Transverse colon (tissue), 4 donors: ENCODE results near the gene SERF1B. TPM values are rescaled to one million over a fixed set of nuclear protein-coding genes. Genes with fewer than 3 reads are reported as not detected.
"Not testable (repeated sequence)": the region's sequence is repeated elsewhere in the genome, so short reads cannot be mapped to it uniquely, and the experiment has no call there.

Source experiments
- DNase-seq: peaks from one replicate; pipeline ENCODE4 v3.0.0-alpha.2; 2019
- H3K27ac ChIP-seq, 4 donors: fragments of 200-600 bp; sonication (generic); 2 replicates each; pipeline ENCODE4 v1.5.1; 2016 to 2018; ENCODE audit warnings: inconsistent platforms in 4 of 4
- H3K27me3 ChIP-seq: fragments of 200-600 bp; sonication (generic); 2 replicates; pipeline ENCODE4 v1.5.1; 2017; ENCODE audit warnings: inconsistent platforms
- H3K36me3 ChIP-seq, 4 donors: fragments of 200-600 bp; sonication (generic); 2 replicates each; pipeline ENCODE4 v1.5.1; 2017 to 2019; ENCODE audit warnings: inconsistent platforms in 4 of 4
- H3K4me1 ChIP-seq, 4 donors: fragments of 200-600 bp; sonication (generic); 2 replicates each; pipeline ENCODE4 v1.5.1; 2017 to 2020; ENCODE audit warnings: inconsistent platforms in 4 of 4
- H3K4me3 ChIP-seq, 4 donors: fragments of 200-600 bp; sonication (generic); 1 replicate in 1 of 4; 2 replicates in 3 of 4; pipeline versions ENCODE4 v1.5.1 to v1.6.1; 2017 to 2019; ENCODE audit warnings: inconsistent platforms in 4 of 4
- H3K9me3 ChIP-seq, 2 donors: fragments of 200-600 bp; sonication (generic); 2 replicates each; pipeline ENCODE4 v1.5.1; 2017 to 2019; ENCODE audit warnings: inconsistent platforms in 2 of 2
- WGBS, 2 donors: methylation state at CpG; one replicate each; pipeline ENCODE4 v1.1.5; 2018; ENCODE audit warnings: low coverage in 1 of 2; 5-methylcytosine and 5-hydroxymethylcytosine counted together
- in situ Hi-C, 4 donors: fragments of 200-750 bp; cut with MboI; loops; one replicate each; pipeline versions ENCODE4 v1.15.0 to v1.15.1; 2017; ENCODE audit warnings: low sequenced_read_pairs in 3 of 4, low pct_ligation_motif_present in 1 of 4, low pct_unique_long_range_greater_than_20kb in 1 of 4
- intact Hi-C: fragments of 100-400 bp; cut with DNase I; formaldehyde crosslinking; loops from one replicate; pipeline ENCODE4 v1.15.1; 2023; ENCODE audit warnings: low total_unique reads
- total RNA-seq, 4 donors: library from RNA; depleted of rRNA; stranded (reverse); fragments of >200 nt; gene quantifications; one replicate each; pipeline ENCODE4 v1.1.0, GENCODE V29; 2016

SERF1B gene
- total RNA-seq, result 10 to 100 TPM; 33.6 to 92.8 (median 51.1) TPM

GRCh38 chr5:70025106-70025844 is at the start of gene SERF1B:
SERF1B (plus strand) TSS chr5:70025251; CDS start chr5:70025452, 201 bp downstream.
- H3K27ac ChIP-seq, H3K36me3 ChIP-seq, DNase-seq, H3K4me3 ChIP-seq, H3K27me3 ChIP-seq, in situ Hi-C loops, H3K4me1 ChIP-seq, H3K9me3 ChIP-seq, intact Hi-C loops: not testable (repeated sequence)
- WGBS, 2 donors, result no CpG with 5 or more reads among the region's 66 CpGs

- in situ Hi-C loops, H3K36me3 ChIP-seq, H3K27ac ChIP-seq, DNase-seq, H3K4me3 ChIP-seq, H3K4me1 ChIP-seq, intact Hi-C loops, H3K9me3 ChIP-seq, H3K27me3 ChIP-seq: not testable (repeated sequence)
- no CpG with 5 or more reads among the region's 2 CpGs for WGBS, 2 donors
Observed at GRCh38 chr5:69991713-69992112, 33.3 kb upstream of the SERF1B start.

GRCh38 chr5:69995535-69995934 is 29.5 kb upstream of the SERF1B start:
- H3K36me3 ChIP-seq, intact Hi-C loops, H3K9me3 ChIP-seq, H3K27ac ChIP-seq, in situ Hi-C loops, DNase-seq, H3K4me1 ChIP-seq, H3K4me3 ChIP-seq, H3K27me3 ChIP-seq: not testable (repeated sequence)
- no CpG with 5 or more reads among the region's 1 CpG for WGBS, 2 donors

DNA sequence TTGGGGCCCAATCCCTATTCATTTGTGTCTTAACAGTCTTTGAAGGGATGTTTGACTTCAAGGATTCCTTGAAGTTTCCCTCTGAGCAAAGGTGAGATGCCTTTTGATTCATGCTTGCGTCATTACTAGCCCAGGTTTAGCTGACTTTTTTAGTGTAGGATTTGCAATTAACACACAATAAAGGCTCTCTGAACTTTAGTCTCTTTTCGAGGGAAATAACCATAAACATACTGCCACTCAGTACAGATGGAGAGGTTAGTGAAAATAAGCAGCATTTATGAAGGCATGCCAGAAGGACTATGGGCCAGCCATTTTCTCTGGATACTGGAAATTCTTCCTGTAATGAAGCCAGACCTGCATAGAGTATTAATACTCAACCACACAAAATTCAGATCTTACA is 4.4 kb upstream of the SERF1B start:
- WGBS, 2 donors, result no CpG with 5 or more reads among the region's 2 CpGs

GRCh38 chr5:70025845-70026145 is 744 bp downstream of the SERF1B start:
- in situ Hi-C loops, H3K4me3 ChIP-seq, DNase-seq, H3K27me3 ChIP-seq, H3K27ac ChIP-seq, H3K4me1 ChIP-seq, intact Hi-C loops, H3K36me3 ChIP-seq, H3K9me3 ChIP-seq: not testable (repeated sequence)
- no CpG with 5 or more reads among the region's 4 CpGs for WGBS, 2 donors

More for the DNA sequence above, 4.4 kb upstream of the SERF1B start:
- H3K4me1 ChIP-seq, H3K9me3 ChIP-seq, H3K27me3 ChIP-seq, in situ Hi-C loops, H3K4me3 ChIP-seq, H3K36me3 ChIP-seq, DNase-seq, intact Hi-C loops, H3K27ac ChIP-seq: not testable (repeated sequence)

DNA sequence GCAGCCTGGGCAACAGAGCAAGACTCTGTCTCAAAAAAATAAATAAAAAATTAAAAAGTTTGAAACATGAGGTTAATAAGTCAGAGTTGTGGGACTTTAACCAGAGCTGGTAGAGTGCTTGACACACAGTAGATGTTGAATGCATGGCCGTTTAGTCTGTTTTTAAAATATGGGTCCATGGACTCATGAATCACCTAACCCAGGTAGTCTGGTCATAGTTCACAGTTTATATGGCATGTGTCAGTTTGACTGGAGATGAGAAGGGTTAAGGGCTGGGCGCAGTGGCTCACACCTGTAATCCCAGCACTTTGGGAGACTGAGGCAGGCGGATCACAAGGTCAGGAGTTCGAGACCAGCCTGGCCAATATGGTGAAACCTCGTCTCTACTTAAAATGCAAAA is 6.2 kb downstream of the SERF1B start:
- H3K9me3 ChIP-seq, H3K36me3 ChIP-seq, DNase-seq, H3K4me1 ChIP-seq, intact Hi-C loops, H3K4me3 ChIP-seq, in situ Hi-C loops, H3K27ac ChIP-seq, H3K27me3 ChIP-seq: not testable (repeated sequence)
- no CpG with 5 or more reads among the region's 5 CpGs for WGBS, 2 donors

DNA sequence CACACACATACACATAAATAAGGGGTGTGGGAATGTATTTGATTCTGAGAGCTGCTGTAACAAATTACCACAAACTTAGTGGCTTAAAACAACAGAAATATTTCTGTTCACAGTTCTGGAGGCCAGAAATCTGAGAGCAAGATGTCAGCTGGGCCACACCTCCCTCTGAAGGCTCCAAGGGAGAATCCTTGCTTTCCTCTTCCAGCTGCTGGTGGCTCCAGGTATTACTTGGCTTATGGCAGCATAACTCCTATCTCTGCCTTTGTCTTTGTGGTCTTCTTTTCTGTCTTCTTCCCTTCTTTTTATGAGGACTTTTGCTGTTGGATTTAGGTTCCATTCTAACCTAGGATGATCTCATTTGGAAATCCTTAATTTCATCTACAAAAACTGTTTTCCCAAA is 16.4 kb downstream of the SERF1B start:
- H3K27ac ChIP-seq, intact Hi-C loops, in situ Hi-C loops, H3K36me3 ChIP-seq, DNase-seq, H3K9me3 ChIP-seq, H3K4me1 ChIP-seq, H3K27me3 ChIP-seq, H3K4me3 ChIP-seq: not testable (repeated sequence)

DNA sequence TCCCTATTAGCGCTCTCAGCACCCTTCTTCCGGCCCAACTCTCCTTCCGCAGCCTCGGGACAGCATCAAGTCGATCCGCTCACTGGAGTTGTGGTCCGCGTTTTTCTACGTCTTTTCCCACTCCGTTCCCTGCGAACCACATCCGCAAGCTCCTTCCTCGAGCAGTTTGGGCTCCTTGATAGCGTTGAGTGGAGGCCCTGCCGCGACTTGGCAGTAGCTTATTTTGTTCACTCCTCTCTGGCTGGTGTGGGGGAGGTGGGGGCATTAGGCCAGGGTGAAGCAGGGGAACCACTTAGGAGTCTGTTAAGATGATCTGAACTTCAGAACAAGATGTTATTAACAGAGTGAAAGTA is 24.7 kb downstream of the SERF1B start:
- DNase-seq, H3K27ac ChIP-seq, H3K4me3 ChIP-seq, intact Hi-C loops, H3K9me3 ChIP-seq, H3K36me3 ChIP-seq, in situ Hi-C loops, H3K4me1 ChIP-seq, H3K27me3 ChIP-seq: not testable (repeated sequence)
- no CpG with 5 or more reads among the region's 16 CpGs for WGBS, 2 donors

DNA sequence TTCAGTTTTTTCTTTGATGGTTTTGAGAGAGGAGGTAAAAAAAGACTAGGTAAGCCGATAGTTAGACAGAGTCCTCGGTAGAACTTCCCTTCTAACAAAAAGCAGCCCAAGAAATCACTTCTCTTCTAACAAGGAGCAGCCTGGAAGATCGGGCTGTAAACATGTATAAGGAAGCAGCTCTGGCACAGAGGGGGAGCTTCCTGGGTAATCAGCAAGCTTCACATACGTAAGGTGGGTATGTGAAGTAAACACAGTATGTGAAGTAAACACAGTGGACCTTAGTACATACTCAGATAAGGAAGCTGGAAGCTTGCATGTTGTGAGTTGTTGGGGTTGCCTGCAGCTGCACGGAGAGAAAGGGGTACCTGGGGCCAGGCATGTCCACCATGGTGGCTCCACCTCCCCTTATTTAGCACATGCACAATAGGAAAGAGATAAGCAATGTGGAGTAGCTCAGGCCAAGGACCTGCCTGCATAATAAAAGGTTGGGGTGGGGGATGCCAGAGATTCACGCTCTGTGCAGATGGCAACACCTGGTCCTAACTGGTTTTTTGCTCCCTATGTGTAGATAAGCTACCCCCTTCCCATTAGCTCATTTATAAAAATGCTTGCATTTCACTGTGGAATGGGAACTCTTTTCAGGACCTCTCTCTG is 31.4 kb downstream of the SERF1B start:
- no CpG with 5 or more reads among the region's 6 CpGs for WGBS, 2 donors
- H3K9me3 ChIP-seq, intact Hi-C loops, H3K4me1 ChIP-seq, H3K4me3 ChIP-seq, H3K27me3 ChIP-seq, in situ Hi-C loops, H3K27ac ChIP-seq, H3K36me3 ChIP-seq, DNase-seq: not testable (repeated sequence)

- no CpG with 5 or more reads among the region's 1 CpG for WGBS, 2 donors
- H3K9me3 ChIP-seq, H3K36me3 ChIP-seq, H3K27ac ChIP-seq, DNase-seq, H3K4me3 ChIP-seq, H3K4me1 ChIP-seq, in situ Hi-C loops, intact Hi-C loops, H3K27me3 ChIP-seq: not testable (repeated sequence)
Observed at GRCh38 chr5:70057140-70057539, 32.1 kb downstream of the SERF1B start.

- H3K9me3 ChIP-seq, H3K27me3 ChIP-seq, H3K4me3 ChIP-seq, H3K36me3 ChIP-seq, in situ Hi-C loops, H3K4me1 ChIP-seq, DNase-seq, intact Hi-C loops, H3K27ac ChIP-seq: not testable (repeated sequence)
- 94% methylated on average over 5 of the region's 8 CpGs; no CpG with 5 or more reads in 1 of the 2 donors for WGBS, 2 donors
Observed at GRCh38 chr5:70077632-70078031, 52.6 kb downstream of the SERF1B start.
